SK-N-SH (cell line): ENCODE measurements around the gene RALGDS.

ENCODE experiments used
- MXI1 ChIP-seq: IDR thresholded peaks from 2 replicates; pipeline ENCODE4 v1.6.1; 2012; ENCODE audit warnings: mild to moderate bottlenecking, low read depth, low read length, improper control_type of control experiment
- SMC3 ChIP-seq: IDR thresholded peaks from 2 replicates; pipeline ENCODE4 v1.6.1; 2012; ENCODE audit warnings: low read depth, low read length, improper control_type of control experiment
- TF ChIP-seq, protein P1 (sequence below): fragments of 200-600 bp; sonication (generic); IDR thresholded peaks from 2 replicates; pipeline ENCODE4 v1.6.1; 2017; ENCODE audit warnings: antibody characterized with exemption, mild to moderate bottlenecking, moderate library complexity
- TF ChIP-seq, protein P2 (sequence below): IDR thresholded peaks from 2 replicates; pipeline ENCODE4 v1.4.0; 2012; ENCODE audit warnings: low read depth

DNA sequence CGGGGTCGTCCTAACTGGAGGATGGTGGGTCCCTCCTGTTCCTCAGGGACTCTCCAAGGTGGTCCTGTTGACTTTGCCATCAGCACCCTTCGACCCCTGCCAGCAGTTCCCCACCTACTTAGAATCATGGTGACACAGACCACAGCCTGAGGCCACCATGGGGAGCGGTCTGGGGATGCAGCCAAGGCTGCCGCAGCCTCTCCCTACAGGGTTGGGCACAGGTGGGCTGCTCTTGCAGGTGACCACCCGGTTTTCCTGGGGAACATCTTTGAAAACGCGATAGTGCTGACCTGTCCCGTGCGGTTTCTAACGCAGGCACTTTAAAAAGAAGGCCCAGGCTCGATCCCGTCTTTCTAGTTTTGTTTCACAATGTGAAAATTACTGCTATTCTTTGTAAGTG is 72.0 kb downstream of the RALGDS start:
- TF ChIP-seq, protein P1, sequence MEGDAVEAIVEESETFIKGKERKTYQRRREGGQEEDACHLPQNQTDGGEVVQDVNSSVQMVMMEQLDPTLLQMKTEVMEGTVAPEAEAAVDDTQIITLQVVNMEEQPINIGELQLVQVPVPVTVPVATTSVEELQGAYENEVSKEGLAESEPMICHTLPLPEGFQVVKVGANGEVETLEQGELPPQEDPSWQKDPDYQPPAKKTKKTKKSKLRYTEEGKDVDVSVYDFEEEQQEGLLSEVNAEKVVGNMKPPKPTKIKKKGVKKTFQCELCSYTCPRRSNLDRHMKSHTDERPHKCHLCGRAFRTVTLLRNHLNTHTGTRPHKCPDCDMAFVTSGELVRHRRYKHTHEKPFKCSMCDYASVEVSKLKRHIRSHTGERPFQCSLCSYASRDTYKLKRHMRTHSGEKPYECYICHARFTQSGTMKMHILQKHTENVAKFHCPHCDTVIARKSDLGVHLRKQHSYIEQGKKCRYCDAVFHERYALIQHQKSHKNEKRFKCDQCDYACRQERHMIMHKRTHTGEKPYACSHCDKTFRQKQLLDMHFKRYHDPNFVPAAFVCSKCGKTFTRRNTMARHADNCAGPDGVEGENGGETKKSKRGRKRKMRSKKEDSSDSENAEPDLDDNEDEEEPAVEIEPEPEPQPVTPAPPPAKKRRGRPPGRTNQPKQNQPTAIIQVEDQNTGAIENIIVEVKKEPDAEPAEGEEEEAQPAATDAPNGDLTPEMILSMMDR = no peak
- TF ChIP-seq, protein P2, sequence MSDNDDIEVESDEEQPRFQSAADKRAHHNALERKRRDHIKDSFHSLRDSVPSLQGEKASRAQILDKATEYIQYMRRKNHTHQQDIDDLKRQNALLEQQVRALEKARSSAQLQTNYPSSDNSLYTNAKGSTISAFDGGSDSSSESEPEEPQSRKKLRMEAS = no peak
- TF ChIP-seq SMC3 (no peak), MXI1 (no peak)
